GM12878 (cell line): Measurements from ENCODE around the gene RAPGEF3.

Experiments
- CEBPB ChIP-seq, 2 experiments: fragments of 150-350 bp in 1 of 2; IDR thresholded peaks; 2 replicates each; pipeline ENCODE4 v1.6.1; 2012 to 2014; ENCODE audit warnings: low read depth in 2 of 2, low read length in 2 of 2, borderline replicate concordance in 1 of 2, inconsistent platforms in 1 of 2
- JUNB ChIP-seq: IDR thresholded peaks from 2 replicates; pipeline ENCODE4 v1.6.1; 2016; ENCODE audit warnings: antibody characterized with exemption, mild to moderate bottlenecking
- NFYB ChIP-seq: IDR thresholded peaks from 2 replicates; pipeline ENCODE4 v1.6.1; 2011; ENCODE audit warnings: low read depth, mild to moderate bottlenecking, low read length, improper control_type of control experiment, moderate library complexity; ENCODE audit not compliant: insufficient read depth
- USF2 ChIP-seq: IDR thresholded peaks from 2 replicates; pipeline ENCODE4 v1.6.1; 2011; ENCODE audit warnings: low read depth, low read length, improper control_type of control experiment, borderline replicate concordance
- YY1 ChIP-seq: IDR thresholded peaks from 2 replicates; pipeline ENCODE4 v1.6.1; 2011; ENCODE audit warnings: low read depth, mild to moderate bottlenecking, low read length
- ZBTB40 ChIP-seq: fragments of 450-650 bp; IDR thresholded peaks from 2 replicates; pipeline ENCODE4 v1.6.1; 2016; ENCODE audit warnings: mild to moderate bottlenecking, moderate library complexity, borderline replicate concordance
- TF ChIP-seq, protein P1 (sequence below): IDR thresholded peaks from 2 replicates; pipeline ENCODE4 v1.6.1; 2012; ENCODE audit warnings: low read depth, low read length, improper control_type of control experiment
- TF ChIP-seq, protein P2 (sequence below): fragments of 150-350 bp; IDR thresholded peaks from 2 replicates; pipeline ENCODE4 v1.6.1; 2016; ENCODE audit warnings: low read depth, low read length

GRCh38 chr12:47785036-47785886, 26.6 kb upstream of the RAPGEF3 start:
- TF ChIP-seq JUNB (no peak), YY1 (no peak), NFYB (no peak), USF2 (no peak), CEBPB (IDR thresholded peaks at IDR 0.05; ENCODE audit: borderline replicate concordance in 1 of 2, low read depth in 2 of 2, low read length in 2 of 2) (no peak), ZBTB40 (no peak)
- TF ChIP-seq, protein P1, sequence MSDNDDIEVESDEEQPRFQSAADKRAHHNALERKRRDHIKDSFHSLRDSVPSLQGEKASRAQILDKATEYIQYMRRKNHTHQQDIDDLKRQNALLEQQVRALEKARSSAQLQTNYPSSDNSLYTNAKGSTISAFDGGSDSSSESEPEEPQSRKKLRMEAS = no peak
- TF ChIP-seq, protein P2, sequence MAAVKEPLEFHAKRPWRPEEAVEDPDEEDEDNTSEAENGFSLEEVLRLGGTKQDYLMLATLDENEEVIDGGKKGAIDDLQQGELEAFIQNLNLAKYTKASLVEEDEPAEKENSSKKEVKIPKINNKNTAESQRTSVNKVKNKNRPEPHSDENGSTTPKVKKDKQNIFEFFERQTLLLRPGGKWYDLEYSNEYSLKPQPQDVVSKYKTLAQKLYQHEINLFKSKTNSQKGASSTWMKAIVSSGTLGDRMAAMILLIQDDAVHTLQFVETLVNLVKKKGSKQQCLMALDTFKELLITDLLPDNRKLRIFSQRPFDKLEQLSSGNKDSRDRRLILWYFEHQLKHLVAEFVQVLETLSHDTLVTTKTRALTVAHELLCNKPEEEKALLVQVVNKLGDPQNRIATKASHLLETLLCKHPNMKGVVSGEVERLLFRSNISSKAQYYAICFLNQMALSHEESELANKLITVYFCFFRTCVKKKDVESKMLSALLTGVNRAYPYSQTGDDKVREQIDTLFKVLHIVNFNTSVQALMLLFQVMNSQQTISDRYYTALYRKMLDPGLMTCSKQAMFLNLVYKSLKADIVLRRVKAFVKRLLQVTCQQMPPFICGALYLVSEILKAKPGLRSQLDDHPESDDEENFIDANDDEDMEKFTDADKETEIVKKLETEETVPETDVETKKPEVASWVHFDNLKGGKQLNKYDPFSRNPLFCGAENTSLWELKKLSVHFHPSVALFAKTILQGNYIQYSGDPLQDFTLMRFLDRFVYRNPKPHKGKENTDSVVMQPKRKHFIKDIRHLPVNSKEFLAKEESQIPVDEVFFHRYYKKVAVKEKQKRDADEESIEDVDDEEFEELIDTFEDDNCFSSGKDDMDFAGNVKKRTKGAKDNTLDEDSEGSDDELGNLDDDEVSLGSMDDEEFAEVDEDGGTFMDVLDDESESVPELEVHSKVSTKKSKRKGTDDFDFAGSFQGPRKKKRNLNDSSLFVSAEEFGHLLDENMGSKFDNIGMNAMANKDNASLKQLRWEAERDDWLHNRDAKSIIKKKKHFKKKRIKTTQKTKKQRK = no peak
